Activated naive CD8-positive, alpha-beta T cell treated with anti-CD3 and anti-CD28 coated beads, Interleukin-2, amount 10 ng/mL, durations not matched to agents 7 days and 5 days (primary cell): ENCODE measurements around the gene SDK2. TPM values are rescaled to one million over a fixed set of nuclear protein-coding genes. Genes with fewer than 3 reads are reported as not detected.

Experiments
- ATAC-seq: fragments of 150-1000 bp; cut with Tn5 transposase; one replicate; pipeline ENCODE4 v1.10.0; 2021; ENCODE audit warnings: low read depth, moderate library complexity
- POLR2A ChIA-PET: fragments of 350-600 bp; sonication (Branson Sonifier 250); formaldehyde crosslinking; loops from one replicate; lab custom pipeline; 2021; ENCODE audit warnings: antibody characterized with exemption; lab: Charles Lee
- DNase-seq: peaks from one replicate; pipeline ENCODE4 v3.0.0; 2021
- H3K27ac Mint-ChIP-seq: one replicate; pipeline ENCODE4 v1.8.0; 2022; ENCODE audit warnings: mild to moderate bottlenecking, mixed read lengths
- H3K27me3 Mint-ChIP-seq: one replicate; pipeline ENCODE4 v1.8.0; 2022; ENCODE audit warnings: mild to moderate bottlenecking, moderate library complexity, mixed read lengths
- H3K36me3 Mint-ChIP-seq: one replicate; pipeline ENCODE4 v1.8.0; 2021; ENCODE audit warnings: mild to moderate bottlenecking, mixed read lengths
- H3K4me1 Mint-ChIP-seq: one replicate; pipeline ENCODE4 v1.8.0; 2021; ENCODE audit warnings: mixed read lengths
- H3K4me3 Mint-ChIP-seq: one replicate; pipeline ENCODE4 v1.8.0; 2022; ENCODE audit warnings: mild to moderate bottlenecking, moderate library complexity, mixed read lengths
- H3K9me3 Mint-ChIP-seq: one replicate; pipeline ENCODE4 v1.8.0; 2021; ENCODE audit warnings: mixed read lengths
- total RNA-seq, 2 experiments: library from RNA; stranded (reverse); gene quantifications; one replicate each; pipeline ENCODE4 v1.2.3, GENCODE V29; 2021

The SDK2 gene
- total RNA-seq, 2 experiments from 2014 or later = 29.3 to 31.1 TPM

GRCh38 chr17:73369111-73369521 is 275.1 kb downstream of the SDK2 start:
- peaks cover 5% of the 10 kb centered on the region for H3K27me3 Mint-ChIP-seq
- H3K9me3 Mint-ChIP-seq = no peaks in the 10 kb centered on the region
- DNase-seq (no peak), ATAC-seq (no peak)
- no peaks in the 10 kb centered on the region for H3K36me3 Mint-ChIP-seq
- peaks cover 2% of the 10 kb centered on the region for H3K4me1 Mint-ChIP-seq
- H3K27ac Mint-ChIP-seq = no peak overlapping the region
- H3K4me3 Mint-ChIP-seq = no peak overlapping the region
- POLR2A ChIA-PET = interaction anchor here (1.9 kb wide), 1 partner anchor 642 kb away, joined by 4 read pairs; no protein-coding TSS in a partner anchor

- Mint-ChIP-seq H3K4me1 (peaks cover 2% of the 10 kb centered on the region), H3K9me3 (no peaks in the 10 kb centered on the region), H3K4me3 (no peak overlapping the region), H3K36me3 (no peaks in the 10 kb centered on the region), H3K27me3 (peaks cover 5% of the 10 kb centered on the region), H3K27ac (no peak overlapping the region)
- POLR2A ChIA-PET = interaction anchor here (0.6 kb wide), 1 partner anchor 56 kb away, joined by 3 read pairs; no protein-coding TSS in a partner anchor
- DNase-seq = no peak
- ATAC-seq = no peak
These were observed 276.1 kb downstream of the SDK2 start for GRCh38 chr17:73368085-73368631.

- no peak overlapping the region for H3K27ac Mint-ChIP-seq
- POLR2A ChIA-PET = no interaction called here
- no peaks in the 10 kb centered on the region for H3K36me3 Mint-ChIP-seq
- DNase-seq = no peak
- no peak overlapping the region for H3K4me3 Mint-ChIP-seq
- no peaks in the 10 kb centered on the region for H3K9me3 Mint-ChIP-seq
- no peaks in the 10 kb centered on the region for H3K27me3 Mint-ChIP-seq
- peaks cover 2% of the 10 kb centered on the region for H3K4me1 Mint-ChIP-seq
- no peak for ATAC-seq
These were observed 278.2 kb downstream of the SDK2 start for GRCh38 chr17:73365906-73366623.

- Mint-ChIP-seq H3K36me3 (no peaks in the 10 kb centered on the region), H3K9me3 (no peaks in the 10 kb centered on the region), H3K4me3 (no peak overlapping the region), H3K27me3 (no peaks in the 10 kb centered on the region), H3K27ac (no peak overlapping the region), H3K4me1 (peaks cover 2% of the 10 kb centered on the region)
- no peak for ATAC-seq
- POLR2A ChIA-PET = no interaction called here
- no peak for DNase-seq
These were observed 278.9 kb downstream of the SDK2 start for GRCh38 chr17:73365301-73365874.

- H3K27me3 Mint-ChIP-seq = no peaks in the 10 kb centered on the region
- POLR2A ChIA-PET = no interaction called here
- DNase-seq (no peak), ATAC-seq (no peak)
- H3K4me3 Mint-ChIP-seq = no peak overlapping the region
- no peak overlapping the region for H3K27ac Mint-ChIP-seq
- no peaks in the 10 kb centered on the region for H3K9me3 Mint-ChIP-seq
- H3K36me3 Mint-ChIP-seq = no peaks in the 10 kb centered on the region
- H3K4me1 Mint-ChIP-seq = no peaks in the 10 kb centered on the region
These were observed 280.1 kb downstream of the SDK2 start for GRCh38 chr17:73364155-73364522.

GRCh38 chr17:73363442-73364154 is 280.6 kb downstream of the SDK2 start:
- Mint-ChIP-seq H3K4me1 (no peaks in the 10 kb centered on the region), H3K36me3 (no peaks in the 10 kb centered on the region), H3K4me3 (no peak overlapping the region), H3K9me3 (no peaks in the 10 kb centered on the region), H3K27ac (no peak overlapping the region), H3K27me3 (no peaks in the 10 kb centered on the region)
- no peak for DNase-seq
- POLR2A ChIA-PET = no interaction called here
- ATAC-seq = no peak

- H3K4me3 Mint-ChIP-seq = no peak overlapping the region
These were observed 281.5 kb downstream of the SDK2 start for GRCh38 chr17:73362697-73363096.

GRCh38 chr17:73360961-73361761 is 283.1 kb downstream of the SDK2 start:
- POLR2A ChIA-PET = no interaction called here
- Mint-ChIP-seq H3K9me3 (no peaks in the 10 kb centered on the region), H3K27ac (no peak overlapping the region), H3K27me3 (no peaks in the 10 kb centered on the region), H3K36me3 (no peaks in the 10 kb centered on the region), H3K4me3 (no peak overlapping the region), H3K4me1 (no peaks in the 10 kb centered on the region)
- no peak for DNase-seq
- ATAC-seq = no peak

More at GRCh38 chr17:73362697-73363096, 281.5 kb downstream of the SDK2 start:
- H3K27ac Mint-ChIP-seq = no peak overlapping the region
- H3K4me1 Mint-ChIP-seq = no peaks in the 10 kb centered on the region
- no peak for ATAC-seq
- no peaks in the 10 kb centered on the region for H3K36me3 Mint-ChIP-seq
- no peak for DNase-seq
- H3K27me3 Mint-ChIP-seq = no peaks in the 10 kb centered on the region
- no peaks in the 10 kb centered on the region for H3K9me3 Mint-ChIP-seq
- POLR2A ChIA-PET = no interaction called here

GRCh38 chr17:73359987-73360410 is 284.2 kb downstream of the SDK2 start:
- no peak for ATAC-seq
- Mint-ChIP-seq H3K27ac (no peak overlapping the region), H3K27me3 (no peaks in the 10 kb centered on the region), H3K4me3 (no peak overlapping the region), H3K4me1 (no peaks in the 10 kb centered on the region), H3K36me3 (no peaks in the 10 kb centered on the region), H3K9me3 (no peaks in the 10 kb centered on the region)
- DNase-seq = no peak
- POLR2A ChIA-PET = no interaction called here

- POLR2A ChIA-PET = no interaction called here
- ATAC-seq (no peak), DNase-seq (no peak)
- Mint-ChIP-seq H3K4me1 (no peaks in the 10 kb centered on the region), H3K27ac (no peak overlapping the region), H3K36me3 (no peaks in the 10 kb centered on the region), H3K9me3 (no peaks in the 10 kb centered on the region), H3K4me3 (no peak overlapping the region), H3K27me3 (no peaks in the 10 kb centered on the region)
These were observed 284.9 kb downstream of the SDK2 start for GRCh38 chr17:73359352-73359751.

- H3K4me3 Mint-ChIP-seq = no peak overlapping the region
These were observed 285.6 kb downstream of the SDK2 start for GRCh38 chr17:73358668-73359067.

GRCh38 chr17:73357981-73358380 is 286.3 kb downstream of the SDK2 start:
- Mint-ChIP-seq H3K36me3 (no peaks in the 10 kb centered on the region), H3K4me1 (no peaks in the 10 kb centered on the region), H3K4me3 (no peak overlapping the region), H3K27ac (no peak overlapping the region), H3K9me3 (no peaks in the 10 kb centered on the region), H3K27me3 (no peaks in the 10 kb centered on the region)
- no peak for ATAC-seq
- POLR2A ChIA-PET = no interaction called here
- no peak for DNase-seq

More at GRCh38 chr17:73358668-73359067, 285.6 kb downstream of the SDK2 start:
- Mint-ChIP-seq H3K27me3 (no peaks in the 10 kb centered on the region), H3K27ac (no peak overlapping the region), H3K4me1 (no peaks in the 10 kb centered on the region), H3K36me3 (no peaks in the 10 kb centered on the region), H3K9me3 (no peaks in the 10 kb centered on the region)
- ATAC-seq (no peak), DNase-seq (no peak)
- POLR2A ChIA-PET = no interaction called here

- Mint-ChIP-seq H3K36me3 (no peaks in the 10 kb centered on the region), H3K4me1 (no peaks in the 10 kb centered on the region), H3K27me3 (no peaks in the 10 kb centered on the region), H3K27ac (no peak overlapping the region), H3K9me3 (no peaks in the 10 kb centered on the region), H3K4me3 (no peak overlapping the region)
- ATAC-seq = no peak
- POLR2A ChIA-PET = no interaction called here
- DNase-seq = no peak
These were observed 286.9 kb downstream of the SDK2 start for GRCh38 chr17:73357318-73357717.
